Uterus (tissue), 2 donors: Measurements from ENCODE around the gene SLC5A5.

ENCODE experiments used
- CTCF ChIP-seq, 4 experiments: fragments of 200-600 bp in 2 of 4; fragments of 450-650 bp in 2 of 4; sonication (generic) in 2 of 4; IDR thresholded peaks; one replicate each; pipeline ENCODE4 v1.5.1; 2016 to 2019; ENCODE audit warnings: antibody characterized with exemption in 4 of 4, mild to moderate bottlenecking in 2 of 4, moderate library complexity in 1 of 4
- POLR2A ChIP-seq, 2 donors: fragments of 450-650 bp; IDR thresholded peaks; one replicate each; pipeline ENCODE4 v1.6.1; 2016; ENCODE audit warnings: antibody characterized with exemption in 2 of 2, mild to moderate bottlenecking in 1 of 2, moderate library complexity in 1 of 2

- no peak for TF ChIP-seq CTCF (IDR thresholded peaks at IDR 0.05)
- no peak for TF ChIP-seq POLR2A (IDR thresholded peaks at IDR 0.05)
Measured at GRCh38 chr19:17879466-17879865, 7.7 kb downstream of the SLC5A5 start.
